Activated naive CD8-positive, alpha-beta T cell treated with anti-CD3 and anti-CD28 coated beads for 36 hours (primary cell): ENCODE measurements around the gene CD74. TPM values are rescaled to one million over a fixed set of nuclear protein-coding genes. Genes with fewer than 3 reads are reported as not detected.

Experiments used
- DNase-seq: peaks from one replicate; pipeline ENCODE4 v3.0.0; 2021
- H3K27ac Mint-ChIP-seq: one replicate; pipeline ENCODE4 v1.8.0; 2022; ENCODE audit warnings: mild to moderate bottlenecking, moderate library complexity, mixed read lengths
- H3K27me3 Mint-ChIP-seq: one replicate; pipeline ENCODE4 v1.8.0; 2022; ENCODE audit warnings: mild to moderate bottlenecking, mixed read lengths
- H3K36me3 Mint-ChIP-seq: one replicate; pipeline ENCODE4 v1.8.0; 2021; ENCODE audit warnings: mild to moderate bottlenecking, mixed read lengths
- H3K4me1 Mint-ChIP-seq: one replicate; pipeline ENCODE4 v1.8.0; 2021; ENCODE audit warnings: mixed read lengths
- H3K4me3 Mint-ChIP-seq: one replicate; pipeline ENCODE4 v1.8.0; 2022; ENCODE audit warnings: mild to moderate bottlenecking, moderate library complexity, mixed read lengths
- H3K9me3 Mint-ChIP-seq: one replicate; pipeline ENCODE4 v1.8.0; 2022; ENCODE audit warnings: mixed read lengths
- total RNA-seq, 2 experiments: library from RNA; stranded (reverse); gene quantifications; one replicate each; pipeline ENCODE4 v1.2.3, GENCODE V29; 2021

Gene CD74
- total RNA-seq, 2 experiments from 2014 or later = 290 to 294 TPM

DNA sequence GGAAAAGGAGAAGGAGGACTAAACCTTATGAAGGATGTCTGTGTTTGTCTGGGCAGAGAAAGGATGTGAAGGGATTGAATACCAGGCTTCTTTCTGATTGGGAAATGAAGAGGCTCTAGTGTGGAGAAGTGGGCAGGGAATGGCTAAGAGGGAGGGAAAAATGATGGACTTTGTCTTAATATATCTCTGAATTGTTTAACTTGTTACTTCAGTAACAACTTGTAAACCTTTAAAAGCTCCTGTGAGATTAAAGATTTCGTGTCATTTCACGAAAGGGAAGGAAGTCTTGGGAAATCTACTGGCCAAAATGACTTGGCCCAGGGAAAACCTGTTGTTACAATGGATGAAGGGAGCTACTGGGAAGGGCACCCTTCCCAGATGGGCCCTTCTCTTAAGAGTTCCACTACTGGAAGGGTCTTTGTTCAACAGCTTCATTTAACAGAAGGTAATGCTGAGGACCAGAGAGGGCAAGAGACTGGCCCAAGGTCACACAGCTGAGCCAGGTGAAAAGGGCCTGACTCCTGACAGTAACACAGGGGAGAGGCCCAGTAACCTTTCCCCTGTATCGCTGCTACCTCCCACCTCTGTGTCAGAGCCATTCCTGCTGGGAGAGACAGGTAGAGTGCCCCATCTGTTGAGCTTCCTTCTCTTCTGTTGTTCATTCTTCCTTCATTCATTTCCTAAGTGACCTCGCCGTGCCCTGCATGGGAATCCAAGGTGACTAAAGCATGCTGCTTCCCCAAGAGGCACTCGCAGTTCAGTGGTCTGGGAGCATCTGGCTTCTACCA, 60.3 kb downstream of the CD74 start:
- DNase-seq = no peak
- H3K4me1 Mint-ChIP-seq = peaks cover 13% of the 10 kb centered on the region
- H3K36me3 Mint-ChIP-seq = no peaks in the 10 kb centered on the region
- no peak overlapping the region for H3K4me3 Mint-ChIP-seq
- no peaks in the 10 kb centered on the region for H3K9me3 Mint-ChIP-seq
- H3K27ac Mint-ChIP-seq = no peak overlapping the region
- H3K27me3 Mint-ChIP-seq = peaks cover 4% of the 10 kb centered on the region

Other genes starting within 250 kb of the CD74 start
- gene CDX1, start 246.1 kb downstream of the CD74 start, total RNA-seq = not detected
- not detected for gene SLC6A7, start 222.8 kb downstream of the CD74 start, total RNA-seq
- not detected for gene CAMK2A, start 123.1 kb downstream of the CD74 start, total RNA-seq
- gene ARSI, start 110.0 kb downstream of the CD74 start, total RNA-seq = not detected
- 100 to 1,000 TPM; 138 to 140 TPM for gene TCOF1, start 55.2 kb downstream of the CD74 start, total RNA-seq
- gene RPS14, start 36.8 kb upstream of the CD74 start, total RNA-seq = 1,000 to 10,000 TPM; 2,978 to 3,004 TPM
- gene NDST1, start 95.2 kb upstream of the CD74 start, total RNA-seq = 1 to 10 TPM; 7.1 to 7.3 TPM
- under 1 TPM; 0.39 to 0.76 TPM for gene SYNPO, start 227.8 kb upstream of the CD74 start, total RNA-seq
- under 1 TPM; 0.06 to 0.16 TPM for gene MYOZ3, start 248.3 kb upstream of the CD74 start, total RNA-seq